Fibroblast of skin of right quadriceps (primary cell): ENCODE measurements around the gene USF2.

Source experiments
- DNase-seq: peaks from one replicate; pipeline ENCODE4 v3.0.0-alpha.2; 2013

USF2 gene

DNA sequence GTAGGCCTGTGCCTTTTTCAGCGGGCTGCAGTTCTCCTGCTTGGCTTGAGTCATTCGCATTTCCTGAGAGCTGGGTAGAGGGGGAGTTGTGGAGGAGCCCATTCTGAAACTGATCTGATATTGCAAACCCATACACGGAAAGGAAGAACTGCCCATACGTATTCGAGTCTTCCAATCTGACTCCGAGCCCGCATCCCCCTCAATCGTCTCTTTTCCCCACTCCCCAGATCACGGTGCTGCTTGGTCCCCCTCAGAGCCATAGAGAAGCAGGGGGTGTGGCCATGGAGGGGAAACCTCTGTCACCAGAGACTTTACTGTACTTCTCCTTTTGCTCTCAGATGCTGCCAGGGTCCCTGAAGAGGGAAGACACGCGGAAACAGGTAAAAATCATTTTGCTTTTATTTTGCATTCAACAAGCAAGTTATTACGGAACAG, 60.1 kb downstream of the USF2 start, which contains the start of gene CD22:
Gene CD22 (plus strand): TSS at position 337 of the 435 bp plus-strand sequence. CDS start 2,854 bp downstream, outside the sequence.
- DNase-seq: no peak

DNA sequence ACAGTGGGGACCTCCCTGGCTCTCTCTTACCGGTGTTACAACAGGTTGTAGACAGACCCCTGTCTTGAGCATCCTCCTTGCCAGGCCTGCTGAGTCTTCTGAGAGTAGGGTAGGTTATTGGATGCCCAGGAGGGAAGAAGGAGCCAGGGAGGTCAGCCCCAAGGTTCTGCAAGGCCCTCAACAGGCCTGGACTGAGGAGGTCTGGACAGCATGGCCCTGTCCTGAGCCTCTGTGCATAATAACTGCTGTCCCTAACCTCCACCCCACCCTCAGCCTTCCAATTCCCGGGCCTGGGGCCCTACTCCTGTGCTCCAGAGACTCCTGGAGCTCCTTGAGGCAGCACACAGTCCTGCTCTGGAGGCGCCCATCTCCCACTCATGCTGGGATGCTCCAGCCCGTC, 60.6 kb downstream of the USF2 start:
- no peak for DNase-seq
